NCI-H82 (cell line): ENCODE data around the gene RMND1.
"Not testable (repeated sequence)": the region's sequence is repeated elsewhere in the genome, so short reads cannot be mapped to it uniquely, and the experiment has no call there.

ENCODE experiments used
- DNase-seq: peaks from one replicate; lab custom pipeline; 2025; lab: John Stamatoyannopoulos, UW

The RMND1 gene

GRCh38 chr6:151385177-151385576 is 66.7 kb downstream of the RMND1 start:
- no peak for DNase-seq

DNA sequence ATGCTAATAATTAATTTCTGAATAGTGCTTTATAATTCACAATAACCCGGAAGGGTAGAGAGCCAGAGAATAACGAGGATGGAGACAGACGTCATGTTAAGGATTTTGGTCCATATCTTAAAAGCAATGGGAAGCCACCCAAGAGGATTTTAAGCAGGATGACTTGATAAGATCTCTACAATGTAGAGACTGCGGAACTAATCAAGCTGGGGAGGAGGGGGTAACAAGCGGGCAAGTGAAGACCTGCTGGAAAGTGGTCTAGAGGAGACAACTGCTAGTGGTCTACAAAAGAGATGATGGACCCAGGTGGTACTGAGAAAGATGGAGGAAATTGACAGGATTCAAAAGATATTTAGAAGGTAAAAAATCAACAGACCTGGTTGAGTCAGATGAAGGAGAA is 67.8 kb downstream of the RMND1 start:
- DNase-seq, result no peak

GRCh38 chr6:151382631-151383030 is 69.3 kb downstream of the RMND1 start:
- DNase-seq, result not testable (repeated sequence)

DNA sequence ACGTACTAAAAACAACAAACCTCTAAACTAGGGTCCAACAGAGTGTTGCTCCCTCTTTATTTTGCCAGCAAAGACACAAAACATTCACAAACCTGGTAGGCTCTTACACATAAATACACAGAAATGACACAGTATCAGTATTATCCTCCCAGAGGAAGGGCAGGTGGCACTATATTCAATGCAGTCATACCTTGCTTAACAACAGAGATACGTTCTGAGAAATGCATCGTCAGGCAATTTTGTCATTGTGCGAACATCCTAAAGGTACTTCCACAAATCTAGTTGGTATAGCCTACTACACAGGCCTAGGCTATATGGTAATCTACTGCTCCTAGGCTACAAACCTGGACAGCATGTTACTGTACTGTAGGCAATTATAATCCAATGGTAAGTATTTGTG is 70.2 kb downstream of the RMND1 start:
- DNase-seq, result no peak

DNA sequence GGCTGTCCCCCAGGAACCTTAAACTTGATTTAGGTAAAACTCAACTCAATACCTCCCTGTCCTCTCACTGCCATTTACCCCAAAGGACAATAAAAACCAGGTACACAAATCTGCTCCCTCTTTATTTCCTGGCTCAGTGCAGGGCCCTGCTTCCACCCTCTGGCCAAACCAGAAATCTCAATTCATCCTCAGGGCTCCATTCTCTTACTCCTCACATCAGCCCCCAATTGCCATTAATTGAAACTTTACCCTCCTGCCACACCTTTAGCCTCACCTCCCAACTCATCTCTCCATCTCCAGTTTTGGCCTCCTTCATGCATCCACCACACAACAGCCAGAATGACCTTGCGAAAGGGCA is 71.1 kb downstream of the RMND1 start:
- no peak for DNase-seq

DNA sequence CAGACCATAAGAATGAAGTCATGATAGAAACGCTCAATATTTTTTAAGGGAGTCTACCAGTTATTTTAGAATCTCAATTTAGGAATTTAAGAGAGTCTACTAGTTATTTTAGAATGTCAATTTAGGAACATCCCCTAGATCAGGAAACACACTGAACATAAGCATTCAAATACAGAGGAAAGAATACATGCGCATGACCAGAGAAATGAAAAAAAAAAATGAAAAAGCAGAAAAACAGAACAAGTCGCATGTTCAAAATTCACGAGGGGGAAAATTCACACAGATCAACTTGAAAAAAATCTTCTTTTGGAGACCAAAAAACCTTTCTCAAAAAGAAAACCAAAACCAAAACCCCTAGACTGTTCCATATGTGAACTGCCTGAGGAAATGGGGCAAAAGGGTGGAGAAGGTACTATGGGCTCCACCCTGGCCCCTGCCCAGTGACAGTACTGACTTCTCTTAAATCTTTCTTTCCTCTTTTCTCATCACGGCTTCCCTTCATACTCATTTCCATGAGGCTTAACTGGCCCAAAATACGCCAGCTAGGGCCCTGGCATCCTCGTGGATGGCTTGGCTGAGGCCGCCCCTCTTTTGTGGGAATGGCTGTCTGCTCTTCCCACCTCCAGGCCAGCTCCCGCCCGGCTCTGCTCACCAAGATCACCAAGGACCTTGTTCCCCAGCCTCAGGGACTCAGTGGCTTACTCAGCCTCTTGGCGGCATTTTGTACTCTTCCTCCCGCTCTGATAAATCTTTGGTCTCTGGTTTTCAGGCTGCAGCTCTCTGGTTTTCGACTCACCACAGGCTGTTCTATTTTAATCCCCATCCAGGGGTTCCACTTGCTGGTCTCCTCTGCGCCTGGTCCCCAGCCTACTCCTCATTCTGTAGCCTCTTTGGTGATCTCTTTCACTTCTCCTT is 71.7 kb downstream of the RMND1 start:
- DNase-seq, result no peak

- DNase-seq, result no peak
Measured at GRCh38 chr6:151377095-151377494, 74.8 kb downstream of the RMND1 start.

- no peak for DNase-seq
Measured at GRCh38 chr6:151376440-151376839, 75.5 kb downstream of the RMND1 start.

- no peak for DNase-seq
Measured at GRCh38 chr6:151375833-151376232, 76.1 kb downstream of the RMND1 start.

DNA sequence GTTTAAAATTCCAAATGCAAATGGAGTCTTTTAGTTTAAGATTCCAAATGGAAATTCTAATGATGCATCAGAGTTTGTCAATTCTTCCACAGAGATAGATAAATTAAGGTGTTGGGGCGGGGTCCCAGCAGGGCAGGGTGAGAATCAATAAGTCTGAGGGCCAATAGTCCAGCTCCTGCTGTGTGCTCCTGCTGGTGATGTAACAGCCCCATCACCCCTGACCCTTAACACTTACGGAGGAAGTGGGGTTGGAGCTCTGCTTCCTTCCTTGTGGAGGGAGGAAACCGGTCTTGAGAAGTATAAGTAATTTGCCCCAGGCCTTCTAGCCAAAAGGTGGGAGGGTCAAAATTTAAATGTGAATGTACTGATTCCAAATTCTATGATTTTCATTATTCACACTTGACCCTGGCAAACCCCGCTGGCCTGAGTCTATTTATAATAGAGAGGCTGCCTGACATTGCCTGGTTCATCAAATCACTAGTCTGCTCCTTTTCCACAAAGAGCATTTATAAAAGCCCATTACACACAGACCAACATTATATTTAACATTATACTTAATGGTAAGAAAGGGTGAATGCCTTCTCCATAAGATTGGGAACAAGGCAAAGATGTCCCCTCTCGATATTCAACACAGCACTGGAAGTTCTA is 77.8 kb downstream of the RMND1 start:
- DNase-seq, result no peak

GRCh38 chr6:151372164-151372563 is 79.8 kb downstream of the RMND1 start:
- no peak for DNase-seq

DNA sequence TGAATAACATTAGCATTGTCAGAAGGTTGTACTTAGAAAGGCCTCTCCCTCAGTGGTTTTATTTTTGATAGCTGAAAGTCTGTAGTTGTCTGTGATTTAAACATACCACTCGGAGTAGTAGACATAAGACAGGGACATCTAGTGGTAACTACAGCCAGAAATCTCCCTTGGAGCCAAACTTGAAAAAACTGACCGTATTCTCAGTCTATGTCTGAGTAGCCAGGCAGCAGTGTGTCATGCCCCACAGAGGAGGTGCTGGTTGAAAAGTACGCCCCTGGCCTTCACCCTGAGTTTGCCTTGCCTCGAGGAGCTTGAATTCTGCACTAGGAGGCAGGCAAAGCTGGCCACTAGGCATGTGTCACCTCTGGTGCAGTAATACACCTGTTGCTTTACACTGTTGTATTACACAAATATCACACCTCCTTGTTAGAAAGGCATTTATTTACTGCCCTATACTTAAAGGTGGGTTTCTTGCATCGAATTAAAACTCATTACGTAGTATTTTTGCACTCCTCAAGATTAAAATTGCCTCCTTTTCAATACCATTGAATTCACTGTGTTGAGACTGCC is 81.3 kb downstream of the RMND1 start:
- DNase-seq, result no peak

- DNase-seq, result no peak
Measured at GRCh38 chr6:151365233-151365632, 86.7 kb downstream of the RMND1 start.

- DNase-seq, result no peak
Measured at GRCh38 chr6:151359486-151359885, 92.4 kb downstream of the RMND1 start.

DNA sequence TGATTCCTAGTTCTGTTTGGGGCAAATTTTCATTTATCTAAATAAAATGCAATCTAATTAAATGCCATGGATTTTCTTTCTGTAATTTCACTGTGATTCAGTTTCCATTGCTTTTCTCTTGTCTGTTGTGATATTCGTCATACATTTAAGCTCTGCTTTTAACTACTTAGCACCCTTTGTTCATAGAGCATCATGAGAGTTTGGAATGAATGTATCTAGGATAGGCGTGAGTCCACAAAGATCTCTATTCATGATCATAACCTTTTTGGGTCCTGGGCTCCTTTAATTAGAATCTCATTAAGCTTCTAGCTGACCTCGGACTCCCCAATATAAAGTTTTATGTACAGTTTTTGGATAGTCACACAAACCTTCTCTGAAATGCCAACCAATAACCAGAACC is 93.5 kb downstream of the RMND1 start:
- no peak for DNase-seq

DNA sequence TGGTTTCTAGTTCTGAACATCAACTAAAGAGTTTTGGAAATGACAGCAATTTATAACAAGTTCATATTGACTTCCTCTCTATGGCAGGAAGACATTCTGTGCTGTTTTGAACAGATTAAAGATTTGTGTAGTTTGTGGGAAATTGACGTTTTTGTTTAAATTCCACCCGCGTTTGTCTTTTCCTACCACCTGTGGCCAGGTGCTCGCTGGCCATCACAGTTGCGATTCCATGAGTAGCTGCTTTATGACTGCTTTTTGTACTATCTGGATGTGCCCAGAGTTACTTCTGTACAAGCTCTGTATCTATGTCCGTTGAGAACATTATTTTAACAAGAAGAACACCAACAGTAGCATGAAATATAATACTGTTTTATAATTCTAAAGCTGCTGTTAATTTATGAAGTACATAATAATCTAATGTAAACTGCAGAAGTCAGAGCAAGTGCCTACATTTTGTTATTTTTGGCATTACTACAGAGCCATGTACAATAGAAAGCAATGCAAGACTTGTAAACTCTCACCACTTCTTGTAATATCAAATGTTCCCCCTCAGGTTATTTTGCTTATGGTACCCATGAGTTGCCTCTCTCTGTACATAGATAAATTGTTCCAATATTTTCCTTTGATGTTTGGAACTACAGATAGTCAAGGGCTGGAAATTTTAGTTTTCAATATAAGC is 94.0 kb downstream of the RMND1 start:
- no peak for DNase-seq

- not testable (repeated sequence) for DNase-seq
Measured at GRCh38 chr6:151356983-151357382, 94.9 kb downstream of the RMND1 start.
